ENCODE measurements around the gene NCOR2. TPM values are rescaled to one million over a fixed set of nuclear protein-coding genes. Genes with fewer than 3 reads are reported as not detected.

The NCOR2 gene
- total RNA-seq, 1 experiment from 2014 or later: 153 TPM

DNA sequence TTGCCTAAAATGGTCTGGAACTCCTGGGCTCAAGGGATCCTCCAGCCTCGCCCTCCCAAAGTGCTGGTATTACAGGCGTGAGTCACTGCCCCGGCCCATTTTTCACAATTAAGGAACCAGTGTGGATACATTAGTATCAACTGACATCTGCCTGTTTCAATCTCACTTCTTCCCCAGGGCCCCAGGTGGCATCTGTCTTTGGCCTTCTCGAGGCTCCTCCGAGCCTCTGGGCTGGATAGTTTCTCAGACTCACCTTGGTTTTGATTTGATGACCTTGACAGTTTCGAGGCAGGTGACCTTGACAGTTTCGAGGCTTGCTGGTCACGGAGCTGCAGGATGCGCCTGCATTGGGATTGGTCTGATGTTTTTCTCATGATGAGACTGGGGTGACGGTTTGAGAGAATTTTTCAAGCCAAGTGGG lies 41.0 kb upstream of the NCOR2 start:
- peak overlapping the region; percentile 79 for H3K4me2 ChIP-seq (ENCODE audit: low read length)
- peak overlapping the region; percentile 86 for H2AFZ ChIP-seq (ENCODE audit: low read depth, low read length, poor library complexity, severe bottlenecking)
- no peaks in the 10 kb centered on the region for H4K20me1 ChIP-seq (ENCODE audit: insufficient read depth)
- ChIA-PET POLR2A (no interaction called here), CTCF (no interaction called here), RAD21 (ENCODE audit: low non-redundant PET in 1 of 2, low total read pairs in 2 of 2, uncharacterized antibody in 2 of 2, unreplicated experiment in 2 of 2) (interaction anchor here in 1 of 2 experiments (1.1 kb wide), 1 partner anchor 25 kb away, joined by 3 read pairs; no protein-coding TSS in a partner anchor)
- TF ChIP-seq REST (IDR thresholded peaks at IDR 0.05; ENCODE audit: low read depth) (no peak), RAD21 (IDR thresholded peaks at IDR 0.05; ENCODE audit: low read depth) (no peak), ATF3 (IDR thresholded peaks at IDR 0.05) (no peak), ELF1 (IDR thresholded peaks at IDR 0.05; ENCODE audit: borderline replicate concordance, low read depth) (no peak), JUND (IDR thresholded peaks at IDR 0.05) (no peak), EZH2 (IDR thresholded peaks at IDR 0.05) (no peak), TCF7L2 (IDR thresholded peaks at IDR 0.05; ENCODE audit: borderline replicate concordance, extremely low read depth, insufficient read depth, insufficient read length) (no peak), SP1 (IDR thresholded peaks at IDR 0.05; ENCODE audit: low read depth) (no peak), YY1 (IDR thresholded peaks at IDR 0.05; ENCODE audit: extremely low read depth, insufficient replicate concordance, low read depth, low read length) (no peak), EZH2phosphoT487 (IDR thresholded peaks at IDR 0.05; ENCODE audit: borderline replicate concordance) (no peak), SRF (IDR thresholded peaks at IDR 0.05; ENCODE audit: low read depth) (no peak)
- H3K9ac ChIP-seq (ENCODE audit: low read length): peak overlapping the region; percentile 48
- no peaks in the 10 kb centered on the region; a peak in 1 of 4 replicates for H3K9me3 ChIP-seq (ENCODE audit: control insufficient read depth in 1 of 2, insufficient read depth in 1 of 2, low read depth in 1 of 2, low read length in 2 of 2)
- no peaks in the 10 kb centered on the region for H3K27me3 ChIP-seq (ENCODE audit: insufficient read depth, low read length)
- H3K36me3 ChIP-seq (ENCODE audit: control insufficient read depth in 1 of 2, insufficient read depth in 2 of 2, low read length in 2 of 2): no peaks in the 10 kb centered on the region
- H3K79me2 ChIP-seq (ENCODE audit: insufficient read depth, low read length): no peaks in the 10 kb centered on the region
- peak overlapping the region; percentile 48 for H3K27ac ChIP-seq (ENCODE audit: low read depth, low read length)
- H3K4me1 ChIP-seq (ENCODE audit: control insufficient read depth in 1 of 2, insufficient read depth in 2 of 2, low read length in 2 of 2): peaks cover 27 to 53% of the 10 kb centered on the region in 2 experiments
- no TSS peak for BruUV-seq (replicated peaks)
- H3K4me3 ChIP-seq (replicated peaks in 1 of 2; ENCODE audit: low read depth in 1 of 2, low read length in 2 of 2): peak overlapping the region in 1 of 2 experiments; percentile 26; a peak in 2 of 4 replicates
- intact Hi-C loops (cut with micrococcal nuclease): no loop called here
- peak; percentile 31 for ATAC-seq
- no peak for DNase-seq (ENCODE audit: low read depth, low spot score)
- no peaks in the 10 kb centered on the region for H3K9me2 ChIP-seq (ENCODE audit: insufficient read depth)

Data from HCT116 (cell line).